T-helper 17 cell (primary cell): ENCODE data around the gene NR1H4. TPM values are rescaled to one million over a fixed set of nuclear protein-coding genes. Genes with fewer than 3 reads are reported as not detected.

ENCODE experiments used
- ATAC-seq: fragments of 150-1000 bp; cut with Tn5 transposase; 2 replicates; pipeline ENCODE4 v1.10.0; 2021; ENCODE audit warnings: mild to moderate bottlenecking, moderate library complexity
- DNase-seq, 3 donors: peaks; one replicate each; pipeline versions ENCODE4 v3.0.0 to v3.0.0-alpha.2; 2020 to 2021
- H3K9me3 ChIP-seq: one replicate; pipeline ENCODE4 v1.7.0; 2013; ENCODE audit warnings: low read length, mild to moderate bottlenecking; ENCODE audit not compliant: control insufficient read depth, poor library complexity, severe bottlenecking
- H3K27ac Mint-ChIP-seq: one replicate; pipeline ENCODE4 v1.8.0; 2022; ENCODE audit warnings: mild to moderate bottlenecking, moderate library complexity, mixed read lengths
- H3K27me3 Mint-ChIP-seq: one replicate; pipeline ENCODE4 v1.8.0; 2022; ENCODE audit warnings: mixed read lengths
- H3K36me3 Mint-ChIP-seq: one replicate; pipeline ENCODE4 v1.8.0; 2022; ENCODE audit warnings: low read depth, mixed read lengths
- H3K4me1 Mint-ChIP-seq: one replicate; pipeline ENCODE4 v1.8.0; 2022; ENCODE audit warnings: mild to moderate bottlenecking, mixed read lengths
- H3K4me3 Mint-ChIP-seq: one replicate; pipeline ENCODE4 v1.8.0; 2022; ENCODE audit warnings: mild to moderate bottlenecking, moderate library complexity, mixed read lengths
- total RNA-seq, 4 donors: library from RNA in 2 of 4; stranded (reverse) in 2 of 4; gene quantifications; one replicate each; pipeline ENCODE4 v1.2.3 and lab custom pipeline; 2022 to 2026

The NR1H4 gene
- total RNA-seq, 2 donors from 2014 or later = not detected

DNA sequence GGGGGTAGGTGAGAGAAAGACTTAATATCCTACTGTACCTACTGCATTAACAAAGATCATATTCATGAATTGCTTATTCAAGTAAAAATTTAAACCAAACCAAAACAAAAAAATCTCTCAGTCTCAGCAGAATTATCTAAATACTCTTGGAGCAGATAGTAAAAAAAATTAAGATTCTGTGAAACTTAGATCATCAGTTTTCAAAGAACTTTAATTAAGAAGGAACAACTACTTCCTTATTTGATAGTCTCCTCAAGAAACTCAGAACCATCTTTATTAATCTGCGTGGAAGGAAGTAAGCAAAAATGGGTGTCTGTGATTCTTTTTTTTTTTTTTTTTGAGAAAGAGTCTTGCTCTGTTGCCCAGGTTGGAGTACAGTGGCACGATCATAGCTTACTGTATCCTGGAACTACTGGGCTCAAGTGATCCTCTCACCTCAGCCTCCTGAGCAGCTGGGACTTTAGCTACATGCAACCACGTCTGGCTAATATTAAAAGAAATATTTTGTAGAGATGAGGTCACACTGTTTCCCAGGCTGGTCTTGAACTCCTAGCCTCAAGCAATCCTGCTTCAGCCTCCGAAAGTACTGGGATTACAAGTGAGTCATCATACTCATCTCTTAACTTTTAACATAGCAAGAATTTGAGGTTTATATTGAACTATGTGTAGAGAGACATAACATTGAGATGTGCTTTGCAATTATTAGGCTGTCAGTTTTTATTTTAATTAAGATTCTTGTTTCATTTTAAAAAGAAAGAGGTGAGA is 137.2 kb downstream of the NR1H4 start:
- no peaks in the 10 kb centered on the region for H3K36me3 Mint-ChIP-seq
- no peak for ATAC-seq
- H3K9me3 ChIP-seq = no peaks in the 10 kb centered on the region
- DNase-seq = no peak
- no peak overlapping the region for H3K4me3 Mint-ChIP-seq
- no peaks in the 10 kb centered on the region for H3K4me1 Mint-ChIP-seq
- H3K27ac Mint-ChIP-seq = no peak overlapping the region
- peaks cover 4% of the 10 kb centered on the region for H3K27me3 Mint-ChIP-seq

DNA sequence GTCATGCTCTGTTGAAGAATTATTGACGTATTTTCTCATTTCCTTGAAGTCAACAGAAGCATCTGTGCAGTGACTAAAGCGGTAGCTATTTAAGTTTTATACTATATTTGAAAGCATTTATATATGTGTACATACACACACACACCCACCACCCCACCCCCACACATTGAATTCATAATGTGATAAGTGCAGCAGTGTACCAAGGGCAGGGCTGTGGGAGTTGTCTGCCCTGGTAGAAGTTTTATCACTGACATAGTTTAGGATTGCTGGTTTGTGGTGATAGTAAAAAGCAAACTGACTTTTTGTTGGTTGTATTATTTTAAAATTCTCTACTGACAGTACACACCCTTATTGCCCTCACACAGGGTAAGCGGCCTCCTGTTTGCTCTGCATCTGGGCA is 138.9 kb downstream of the NR1H4 start:
- Mint-ChIP-seq H3K27me3 (peaks cover 4% of the 10 kb centered on the region), H3K4me1 (no peaks in the 10 kb centered on the region), H3K36me3 (no peaks in the 10 kb centered on the region), H3K4me3 (no peak overlapping the region), H3K27ac (no peak overlapping the region)
- H3K9me3 ChIP-seq = no peaks in the 10 kb centered on the region
- no peak for DNase-seq
- ATAC-seq = no peak

Other genes with a start within 250 kb of the NR1H4 start
- gene DEPDC4, start 206.8 kb upstream of the NR1H4 start, total RNA-seq = not detected
- 10 to 100 TPM; 30.2 to 40.9 TPM for gene SCYL2, start 206.7 kb upstream of the NR1H4 start, total RNA-seq
- not detected for gene SLC17A8, start 116.8 kb upstream of the NR1H4 start, total RNA-seq
- gene GAS2L3, start 99.8 kb downstream of the NR1H4 start, total RNA-seq = under 1 TPM; 0.44 to 0.47 TPM